Endothelial cell of umbilical vein (primary cell): ENCODE data around the gene DPH7. TPM values are rescaled to one million over a fixed set of nuclear protein-coding genes. Genes with fewer than 3 reads are reported as not detected.

Experiments used
- BruUV-seq: library from RNA; stranded (reverse); fragments of 400-500 nt; replicated peaks from 2 replicates; lab custom pipeline; 2021; lab: Mats Ljungman, UMichigan
- CTCF ChIA-PET: fragments of 300-600, 350-600 bp; sonication (Branson Sonifier 250); formaldehyde crosslinking; loops from one replicate; lab custom pipeline; 2021; ENCODE audit warnings: antibody characterized with exemption, inconsistent platforms; lab: Charles Lee
- POLR2A ChIA-PET: fragments of 300-600, 350-600 bp; sonication (Branson Sonifier 250); formaldehyde crosslinking; loops from one replicate; lab custom pipeline; 2021; ENCODE audit warnings: antibody characterized with exemption, inconsistent platforms; lab: Charles Lee
- DNase-seq: peaks from one replicate; pipeline ENCODE4 v3.0.0-alpha.2; 2011; ENCODE audit warnings: low read depth, low spot score
- FAIRE-seq: peaks from 2 replicates; lab custom pipeline; 2011; peaks lifted over from hg19 to GRCh38; lab: Jason Lieb, UNC
- H2AFZ ChIP-seq: 2 replicates; pipeline ENCODE4 v1.6.0; 2012; ENCODE audit warnings: low read depth, low read length, control low read depth, inconsistent platforms
- H3K27ac ChIP-seq: 2 replicates; pipeline ENCODE4 v1.5.1; 2011; ENCODE audit warnings: low read depth, mild to moderate bottlenecking, control low read depth, low read length, moderate library complexity; ENCODE audit not compliant: insufficient read depth
- H3K27me3 ChIP-seq, 2 experiments: 2 replicates each; pipeline versions ENCODE4 v1.6.0 to v1.6.1; 2011; ENCODE audit warnings: low read length in 2 of 2, mixed read lengths in 1 of 2; ENCODE audit not compliant: control insufficient read depth in 2 of 2, insufficient read depth in 2 of 2
- H3K36me3 ChIP-seq, 2 experiments: 2 replicates in 1 of 2; 3 replicates in 1 of 2; pipeline ENCODE4 v1.5.1; 2011; ENCODE audit warnings: low read length in 2 of 2, mild to moderate bottlenecking in 1 of 2, moderate library complexity in 1 of 2; ENCODE audit not compliant: control insufficient read depth in 2 of 2, insufficient read depth in 2 of 2; ENCODE audit errors: extremely low read depth in 1 of 2
- H3K4me1 ChIP-seq: 3 replicates; pipeline ENCODE4 v1.5.1; 2011; ENCODE audit warnings: mild to moderate bottlenecking, low read length; ENCODE audit not compliant: control insufficient read depth, insufficient read depth; ENCODE audit errors: extremely low read depth
- H3K4me2 ChIP-seq: 2 replicates; pipeline ENCODE4 v1.6.1; 2011; ENCODE audit warnings: low read length, control low read depth, mixed read lengths; ENCODE audit not compliant: insufficient read depth
- H3K4me3 ChIP-seq, 3 experiments: fragments of 200-600 bp in 1 of 3; sonication (generic), shearing (Covaris generic) in 1 of 3; replicated peaks in 1 of 3; 2 replicates each; pipeline ENCODE4 v1.5.1; 2011 to 2016; ENCODE audit warnings: control low read depth in 3 of 3, low read length in 3 of 3, mild to moderate bottlenecking in 2 of 3, inconsistent platforms in 1 of 3, low read depth in 1 of 3, moderate library complexity in 1 of 3; ENCODE audit not compliant: insufficient read depth in 1 of 3
- H3K79me2 ChIP-seq: 2 replicates; pipeline ENCODE4 v1.6.0; 2012; ENCODE audit warnings: low read length, inconsistent platforms; ENCODE audit not compliant: control insufficient read depth, insufficient read depth
- H3K9ac ChIP-seq: replicated peaks from 2 replicates; pipeline ENCODE3; 2011; ENCODE audit warnings: low read length, control low read depth; ENCODE audit not compliant: insufficient read depth; ENCODE audit errors: extremely low read depth
- H3K9me1 ChIP-seq: replicated peaks from 3 replicates; pipeline ENCODE4 v1.6.0; 2011; ENCODE audit warnings: mild to moderate bottlenecking, low read length; ENCODE audit not compliant: control insufficient read depth, insufficient read depth; ENCODE audit errors: extremely low read depth
- H3K9me3 ChIP-seq: replicated peaks from 2 replicates; pipeline ENCODE4 v1.5.1; 2012; ENCODE audit warnings: low read length, inconsistent platforms; ENCODE audit not compliant: control insufficient read depth, insufficient read depth
- H4K20me1 ChIP-seq: replicated peaks from 2 replicates; pipeline ENCODE3; 2011; ENCODE audit warnings: mild to moderate bottlenecking, low read length; ENCODE audit not compliant: control insufficient read depth, insufficient read depth; ENCODE audit errors: extremely low read depth
- EZH2 ChIP-seq: IDR thresholded peaks from 2 replicates; pipeline ENCODE4 v1.6.1; 2012; ENCODE audit warnings: borderline replicate concordance, low read depth, mild to moderate bottlenecking, moderate library complexity, low read length, inconsistent platforms; ENCODE audit not compliant: severe bottlenecking
- FOS ChIP-seq: IDR thresholded peaks from 2 replicates; pipeline ENCODE4 v1.6.1; 2011; ENCODE audit warnings: mild to moderate bottlenecking, low read length, moderate library complexity, borderline replicate concordance; ENCODE audit not compliant: insufficient read depth
- GATA2 ChIP-seq: IDR thresholded peaks from 2 replicates; pipeline ENCODE4 v1.7.0; 2011; ENCODE audit warnings: low read depth, mild to moderate bottlenecking, moderate library complexity, mixed read lengths, low read length; ENCODE audit not compliant: insufficient read length, insufficient read depth
- JUN ChIP-seq: IDR thresholded peaks from 2 replicates; pipeline ENCODE4 v1.6.1; 2011; ENCODE audit warnings: borderline replicate concordance, low read depth; ENCODE audit not compliant: insufficient read length, insufficient read depth
- MYC ChIP-seq: IDR thresholded peaks from one replicate; pipeline ENCODE4 v1.6.1; 2011; ENCODE audit warnings: mild to moderate bottlenecking, low read depth, low read length
- POLR2A ChIP-seq: IDR thresholded peaks from 2 replicates; pipeline ENCODE4 v1.6.1; 2012; ENCODE audit warnings: low read depth, mild to moderate bottlenecking, control low read depth, low read length
- POLR2AphosphoS5 ChIP-seq: IDR thresholded peaks from 2 replicates; pipeline ENCODE4 v1.6.1; 2012; ENCODE audit warnings: low read depth, mild to moderate bottlenecking, control low read depth, low read length, moderate library complexity; ENCODE audit not compliant: insufficient read depth
- dilution Hi-C: fragments of 300-500 bp; cut with MboI; formaldehyde crosslinking; loops from one replicate; pipeline ENCODE4 v1.15.0; 2019; ENCODE audit warnings: low sequenced_read_pairs; ENCODE audit not compliant: extremely low pct_ligation_motif_present
- intact Hi-C: fragments of 100-400 bp; cut with micrococcal nuclease; formaldehyde crosslinking; loops from one replicate; pipeline ENCODE4 v1.10.0; 2022
- polyA plus RNA-seq, 4 experiments: library from polyadenylated mRNA; depleted of rRNA in 3 of 4; stranded (reverse) in 3 of 4; unstranded in 1 of 4; fragments of >200 nt; gene quantifications; 2 replicates each; pipeline versions ENCODE4 v1.2.1 to v1.2.3, GENCODE V29; 2011 to 2012; ENCODE audit warnings: missing spikeins in 1 of 4
- total RNA-seq: library from RNA; stranded (reverse); gene quantifications from 2 replicates; pipeline ENCODE4 v1.2.3, GENCODE V29; 2021
- TF ChIP-seq, protein P1 (sequence below), 2 donors: IDR thresholded peaks; 1 replicate in 1 of 2; 2 replicates in 1 of 2; pipeline ENCODE4 v1.5.1; 2011; ENCODE audit warnings: low read length in 2 of 2, mild to moderate bottlenecking in 2 of 2, moderate library complexity in 2 of 2, control low read depth in 1 of 2, inconsistent platforms in 1 of 2, low read depth in 1 of 2; ENCODE audit not compliant: insufficient read depth in 1 of 2; ENCODE audit errors: extremely low read depth in 1 of 2
- TF ChIP-seq, protein P2 (sequence below): IDR thresholded peaks from 2 replicates; pipeline ENCODE4 v1.6.1; 2011; ENCODE audit not compliant: insufficient read depth, insufficient read length

Gene DPH7
- total and polyA plus RNA-seq, 2 donors (not counting 3 experiments of a cell fraction or from before 2014, with no cell fraction given) = 41.8 to 43.2 TPM

DNA sequence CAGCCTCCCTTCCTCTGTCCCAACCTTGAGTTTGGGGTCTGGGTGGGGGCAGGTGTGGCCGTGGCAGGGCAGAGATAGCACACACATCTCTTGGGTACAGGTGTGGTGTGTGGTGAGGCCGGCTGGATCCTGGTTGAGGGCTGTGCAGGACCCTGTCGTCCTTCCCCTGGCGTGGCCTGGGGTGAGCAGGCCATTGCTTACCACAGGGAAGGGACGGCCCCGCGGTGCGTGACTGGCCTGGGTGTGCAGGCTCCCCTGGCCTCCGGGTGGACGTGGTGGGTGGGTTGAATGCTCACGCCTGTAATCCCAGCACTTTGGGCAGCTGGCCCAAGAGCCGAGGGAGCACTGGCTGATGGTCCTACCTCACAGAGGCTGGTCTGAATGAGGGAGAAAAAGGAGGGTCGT is 28.0 kb upstream of the DPH7 start:
- FAIRE-seq = no peak
- no peak overlapping the region for H3K4me3 ChIP-seq
- no peaks in the 10 kb centered on the region for H3K36me3 ChIP-seq
- no peak overlapping the region for H3K27ac ChIP-seq
- ChIA-PET CTCF (no interaction called here), POLR2A (no interaction called here)
- dilution Hi-C loops (no loop called here), intact Hi-C loops (no loop called here)
- BruUV-seq = no TSS peak
- peaks cover 5% of the 10 kb centered on the region for H3K4me1 ChIP-seq
- no peaks in the 10 kb centered on the region for H3K27me3 ChIP-seq
- TF ChIP-seq EZH2 (no peak), POLR2AphosphoS5 (no peak), POLR2A (no peak), JUN (no peak), GATA2 (no peak), FOS (no peak), MYC (no peak)
- TF ChIP-seq, protein P1, sequence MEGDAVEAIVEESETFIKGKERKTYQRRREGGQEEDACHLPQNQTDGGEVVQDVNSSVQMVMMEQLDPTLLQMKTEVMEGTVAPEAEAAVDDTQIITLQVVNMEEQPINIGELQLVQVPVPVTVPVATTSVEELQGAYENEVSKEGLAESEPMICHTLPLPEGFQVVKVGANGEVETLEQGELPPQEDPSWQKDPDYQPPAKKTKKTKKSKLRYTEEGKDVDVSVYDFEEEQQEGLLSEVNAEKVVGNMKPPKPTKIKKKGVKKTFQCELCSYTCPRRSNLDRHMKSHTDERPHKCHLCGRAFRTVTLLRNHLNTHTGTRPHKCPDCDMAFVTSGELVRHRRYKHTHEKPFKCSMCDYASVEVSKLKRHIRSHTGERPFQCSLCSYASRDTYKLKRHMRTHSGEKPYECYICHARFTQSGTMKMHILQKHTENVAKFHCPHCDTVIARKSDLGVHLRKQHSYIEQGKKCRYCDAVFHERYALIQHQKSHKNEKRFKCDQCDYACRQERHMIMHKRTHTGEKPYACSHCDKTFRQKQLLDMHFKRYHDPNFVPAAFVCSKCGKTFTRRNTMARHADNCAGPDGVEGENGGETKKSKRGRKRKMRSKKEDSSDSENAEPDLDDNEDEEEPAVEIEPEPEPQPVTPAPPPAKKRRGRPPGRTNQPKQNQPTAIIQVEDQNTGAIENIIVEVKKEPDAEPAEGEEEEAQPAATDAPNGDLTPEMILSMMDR (IDR thresholded peaks at IDR 0.05; ENCODE audit: extremely low read depth in 1 of 2, insufficient read depth in 1 of 2, low read depth in 1 of 2, low read length in 2 of 2) = no peak
- TF ChIP-seq, protein P2, sequence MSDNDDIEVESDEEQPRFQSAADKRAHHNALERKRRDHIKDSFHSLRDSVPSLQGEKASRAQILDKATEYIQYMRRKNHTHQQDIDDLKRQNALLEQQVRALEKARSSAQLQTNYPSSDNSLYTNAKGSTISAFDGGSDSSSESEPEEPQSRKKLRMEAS = no peak
- H3K4me2 ChIP-seq = no peak overlapping the region
- H3K9me3 ChIP-seq = no peaks in the 10 kb centered on the region
- no peaks in the 10 kb centered on the region for H3K9me1 ChIP-seq
- H2AFZ ChIP-seq = no peak overlapping the region
- H3K9ac ChIP-seq = no peak overlapping the region
- no peak for DNase-seq
- H4K20me1 ChIP-seq = no peaks in the 10 kb centered on the region
- no peaks in the 10 kb centered on the region for H3K79me2 ChIP-seq
